ENCODE data around the gene ADAMTS2. TPM values are rescaled to one million over a fixed set of nuclear protein-coding genes. Genes with fewer than 3 reads are reported as not detected.
A peak's percentile ranks its signal among the peaks of the same experiment; 100 is the strongest.

Gene ADAMTS2
- total and polyA plus RNA-seq, 2 of the 8 experiments (the other 6 are each of a cell fraction or from before 2014, with no cell fraction given): 6.6 to 7.3 TPM

DNA sequence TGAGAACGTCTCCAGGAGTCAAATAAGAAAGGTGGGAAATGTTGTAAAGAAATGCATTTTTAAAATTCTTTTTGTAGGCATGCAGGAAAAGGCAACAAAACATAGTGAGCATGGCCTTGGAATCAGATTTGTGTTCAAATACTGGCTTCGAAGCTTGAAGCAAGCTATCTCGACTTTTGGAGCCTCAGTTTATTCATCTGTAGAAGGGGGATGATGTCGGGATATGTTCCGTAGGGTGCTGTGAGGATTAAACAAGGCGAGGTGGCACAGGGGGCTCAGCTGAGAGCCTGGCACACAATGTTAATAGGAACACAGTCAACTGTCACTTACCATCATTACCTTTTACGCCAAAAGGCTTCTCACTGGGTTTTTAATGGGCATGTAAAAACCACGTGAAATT lies 4.8 kb downstream of the ADAMTS2 start:
- no peak overlapping the region for H2AFZ ChIP-seq (ENCODE audit: low read length)
- no peak overlapping the region for H3K14ac ChIP-seq (ENCODE audit: insufficient read length)
- no peak overlapping the region for H3K27ac ChIP-seq (ENCODE audit: low read depth, low read length)
- no peak overlapping the region for H4K8ac ChIP-seq (ENCODE audit: extremely low read depth, insufficient read depth, low read length)
- WGBS, 2 experiments (ENCODE audit: extremely low coverage in 1 of 2, insufficient coverage in 1 of 2, insufficient read length in 1 of 2, insufficient replicate concordance in 2 of 2, low coverage in 1 of 2, low lambda C conversion rate in 2 of 2, missing lambda C conversion rate in 1 of 2): 92% methylated on average over 8 of the region's 8 CpGs; no CpG with 5 or more reads in 1 of the 2 experiments
- H3K23ac ChIP-seq (ENCODE audit: insufficient read length): no peak overlapping the region
- H3K9me3 ChIP-seq (ENCODE audit: insufficient read depth in 2 of 2, low read depth in 1 of 2, low read length in 1 of 2): no peaks in the 10 kb centered on the region
- no peaks in the 10 kb centered on the region for H3K36me3 ChIP-seq (ENCODE audit: control insufficient read depth in 2 of 4, insufficient read depth in 4 of 4, low read length in 3 of 4)
- no peak overlapping the region for H4K91ac ChIP-seq (replicated peaks; ENCODE audit: insufficient read length, low read length)
- no peak overlapping the region for H3K18ac ChIP-seq (ENCODE audit: extremely low read depth, low read length)
- no peaks in the 10 kb centered on the region for H3K79me2 ChIP-seq (ENCODE audit: control insufficient read depth in 1 of 2, insufficient read depth in 2 of 2, low read length in 2 of 2)
- H4K20me1 ChIP-seq (replicated peaks in 1 of 2; ENCODE audit: control insufficient read depth in 1 of 2, insufficient read depth in 2 of 2, low read length in 2 of 2): peaks cover 0 to 6% of the 10 kb centered on the region in 2 experiments
- H3K27me3 ChIP-seq (replicated peaks in 1 of 4; ENCODE audit: control insufficient read depth in 3 of 4, extremely low read depth in 1 of 4, insufficient read depth in 3 of 4, low read length in 3 of 4): peaks cover 4 to 28% (median 23%) of the 10 kb centered on the region in 4 experiments
- no peak overlapping the region for H3K4ac ChIP-seq (replicated peaks; ENCODE audit: insufficient read length, low read depth, low read length)
- H3K4me2 ChIP-seq (ENCODE audit: insufficient read depth in 1 of 2, low read depth in 2 of 2, low read length in 2 of 2): no peak overlapping the region
- ChIA-PET CTCF (ENCODE audit: partially characterized antibody) (no interaction called here), POLR2A (ENCODE audit: partially characterized antibody) (no interaction called here)
- H3K4me1 ChIP-seq (replicated peaks in 1 of 4; ENCODE audit: control insufficient read depth in 3 of 4, insufficient read depth in 4 of 4, low read length in 3 of 4): peaks cover 3 to 12% (median 7%) of the 10 kb centered on the region in 4 experiments; a peak in 6 of 7 replicates
- no peak for TF ChIP-seq CREB1 (IDR thresholded peaks at IDR 0.05)
- 0 out of 2 replicates have a peak, but pooled peaks have one; percentile 17 for TF ChIP-seq KDM1A (IDR thresholded peaks at IDR 0.05; ENCODE audit: borderline replicate concordance, low read length)
- no peak overlapping the region for H3K9ac ChIP-seq (replicated peaks in 1 of 4; ENCODE audit: extremely low read depth in 1 of 4, low read depth in 3 of 4, low read length in 3 of 4)
- H4K5ac ChIP-seq (ENCODE audit: insufficient read length, low read depth, low read length): no peak overlapping the region
- no peak overlapping the region for H2BK120ac ChIP-seq (replicated peaks; ENCODE audit: low read depth, low read length)
- H3K56ac ChIP-seq (replicated peaks; ENCODE audit: insufficient read length, low read depth, low read length): no peak overlapping the region
- no peak for FAIRE-seq
- no peak for DNase-seq (ENCODE audit: low read depth in 1 of 2, low spot score in 2 of 2)
- H2BK15ac ChIP-seq (ENCODE audit: low read length): no peak overlapping the region
- peaks cover 18% of the 10 kb centered on the region for H3K23me2 ChIP-seq (ENCODE audit: low read depth, low read length)
- H3K4me3 ChIP-seq (ENCODE audit: extremely low read depth in 1 of 4, insufficient read depth in 2 of 4, low read depth in 3 of 4, low read length in 4 of 4): no peak overlapping the region
- H2BK12ac ChIP-seq (ENCODE audit: low read depth, low read length): no peak overlapping the region
- no peak overlapping the region for H2BK5ac ChIP-seq (ENCODE audit: low read depth, low read length)
- H2BK20ac ChIP-seq (ENCODE audit: low read length): no peak overlapping the region
- no peak overlapping the region for H2AK5ac ChIP-seq (ENCODE audit: low read depth, low read length)
- peaks cover 3% of the 10 kb centered on the region for H3K79me1 ChIP-seq (ENCODE audit: low read depth, low read length)
